Measurements from ENCODE around the gene KCNK3. TPM values are rescaled to one million over a fixed set of nuclear protein-coding genes. Genes with fewer than 3 reads are reported as not detected.

The KCNK3 gene
- total RNA-seq, 1 donor from 2014 or later: 21.7 TPM

- Mint-ChIP-seq H3K36me3 (ENCODE audit: unreplicated experiment) (no peaks in the 10 kb centered on the region), H3K27me3 (ENCODE audit: unreplicated experiment) (peaks cover 11% of the 10 kb centered on the region), H3K27ac (ENCODE audit: unreplicated experiment) (no peak overlapping the region), H3K4me1 (ENCODE audit: low read depth, unreplicated experiment) (peaks cover 24% of the 10 kb centered on the region), H3K4me3 (ENCODE audit: unreplicated experiment) (no peak overlapping the region), H3K9me3 (ENCODE audit: unreplicated experiment) (no peaks in the 10 kb centered on the region)
- DNase-seq: no peak
- no peak for TF ChIP-seq CTCF (IDR thresholded peaks at IDR 0.05; ENCODE audit: partially characterized antibody, unreplicated experiment)
Observed at GRCh38 chr2:26683583-26683982, 8.9 kb upstream of the KCNK3 start.

DNA sequence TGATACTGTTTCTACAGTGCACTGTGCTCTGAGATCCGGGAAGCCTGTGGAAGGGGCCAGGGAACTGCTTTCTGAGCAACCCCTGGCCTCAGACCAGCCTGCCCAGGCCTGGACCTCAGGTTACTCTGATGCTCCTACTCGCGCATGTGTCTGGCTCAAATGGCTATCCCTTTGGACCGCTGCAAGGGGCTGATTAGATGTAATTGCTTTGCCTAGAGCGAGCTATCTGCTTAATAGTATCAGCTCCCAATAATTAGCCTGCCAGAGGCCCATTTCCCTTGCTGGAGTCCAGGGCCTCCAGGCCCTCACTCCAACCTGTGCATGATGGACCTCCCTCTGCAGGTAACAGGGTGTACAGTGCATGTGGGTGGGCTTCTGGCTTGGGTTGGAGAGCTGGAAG is 7.2 kb upstream of the KCNK3 start:
- no peak for TF ChIP-seq CTCF (IDR thresholded peaks at IDR 0.05; ENCODE audit: partially characterized antibody, unreplicated experiment)
- no peak overlapping the region for H3K27ac Mint-ChIP-seq (ENCODE audit: unreplicated experiment)
- no peaks in the 10 kb centered on the region for H3K36me3 Mint-ChIP-seq (ENCODE audit: unreplicated experiment)
- H3K4me1 Mint-ChIP-seq (ENCODE audit: low read depth, unreplicated experiment): peaks cover 32% of the 10 kb centered on the region
- no peak overlapping the region for H3K4me3 Mint-ChIP-seq (ENCODE audit: unreplicated experiment)
- H3K27me3 Mint-ChIP-seq (ENCODE audit: unreplicated experiment): peaks cover 6% of the 10 kb centered on the region
- peaks cover 3% of the 10 kb centered on the region for H3K9me3 Mint-ChIP-seq (ENCODE audit: unreplicated experiment)
- DNase-seq: no peak

DNA sequence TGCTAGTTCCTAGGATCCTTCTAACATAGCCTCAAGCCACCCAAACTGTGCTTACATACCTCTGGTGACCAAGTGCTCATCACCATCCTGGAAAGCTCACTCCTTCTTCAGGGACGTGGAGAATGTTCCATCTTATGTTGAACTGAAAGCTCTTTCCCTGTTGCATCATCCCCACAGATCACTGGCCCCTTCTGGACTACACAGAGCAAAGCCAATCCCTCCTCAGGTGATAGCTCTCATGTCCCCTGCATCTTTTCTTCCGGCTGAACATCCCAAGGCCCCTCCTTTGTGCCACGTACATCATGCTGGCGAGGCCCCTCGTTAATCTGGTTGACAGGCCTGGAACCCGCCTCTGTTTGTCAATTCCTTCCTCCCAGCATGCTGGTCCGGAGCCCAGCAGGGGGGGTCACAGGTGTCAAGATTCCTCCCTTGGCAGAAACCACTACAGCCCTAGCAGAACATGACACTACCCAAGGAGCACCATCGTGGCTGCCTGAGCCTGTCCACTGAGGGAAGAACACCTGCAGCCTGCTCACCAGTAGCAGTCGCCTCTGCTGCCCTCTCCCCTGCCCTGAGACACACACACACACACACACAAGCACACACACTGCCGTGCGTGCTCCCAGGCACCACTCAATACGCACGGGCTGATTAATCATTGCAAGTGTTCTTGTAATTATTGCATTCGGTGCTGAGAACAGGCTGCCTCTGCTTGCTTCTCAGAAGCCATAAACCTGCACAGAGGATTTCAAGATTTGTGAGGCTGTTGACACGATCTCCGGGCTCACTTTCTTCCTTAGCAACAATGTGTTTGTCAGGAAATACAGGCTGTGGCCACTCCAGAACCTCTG is 6.3 kb upstream of the KCNK3 start:
- DNase-seq: no peak
- Mint-ChIP-seq H3K27me3 (ENCODE audit: unreplicated experiment) (peaks cover 4% of the 10 kb centered on the region), H3K9me3 (ENCODE audit: unreplicated experiment) (peaks cover 3% of the 10 kb centered on the region), H3K4me3 (ENCODE audit: unreplicated experiment) (no peak overlapping the region), H3K4me1 (ENCODE audit: low read depth, unreplicated experiment) (peaks cover 37% of the 10 kb centered on the region), H3K27ac (ENCODE audit: unreplicated experiment) (no peak overlapping the region), H3K36me3 (ENCODE audit: unreplicated experiment) (no peaks in the 10 kb centered on the region)
- no peak for TF ChIP-seq CTCF (IDR thresholded peaks at IDR 0.05; ENCODE audit: partially characterized antibody, unreplicated experiment)

DNA sequence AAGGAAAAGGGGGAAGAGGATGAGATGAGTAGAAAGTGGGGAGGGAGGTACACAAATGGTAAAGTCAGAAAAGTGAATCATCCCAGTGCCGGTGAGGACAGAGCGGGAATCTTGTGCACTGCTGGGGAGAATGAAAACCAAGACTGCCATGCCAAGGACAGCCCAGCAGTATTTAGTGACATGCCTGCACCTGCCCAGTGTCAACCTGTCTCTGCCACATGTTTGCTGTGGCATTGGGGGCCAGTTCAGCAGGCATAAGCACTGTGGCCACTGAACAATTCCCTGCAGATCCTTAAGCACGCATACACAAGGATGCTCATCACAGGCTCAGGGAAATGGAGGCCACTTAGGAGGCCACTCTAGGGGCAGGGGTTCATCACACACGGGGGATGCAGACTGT is 5.2 kb upstream of the KCNK3 start:
- Mint-ChIP-seq H3K9me3 (ENCODE audit: unreplicated experiment) (peaks cover 5% of the 10 kb centered on the region), H3K4me1 (ENCODE audit: low read depth, unreplicated experiment) (peaks cover 38% of the 10 kb centered on the region), H3K27me3 (ENCODE audit: unreplicated experiment) (peaks cover 6% of the 10 kb centered on the region), H3K36me3 (ENCODE audit: unreplicated experiment) (no peaks in the 10 kb centered on the region), H3K4me3 (ENCODE audit: unreplicated experiment) (no peak overlapping the region), H3K27ac (ENCODE audit: unreplicated experiment) (no peak overlapping the region)
- TF ChIP-seq CTCF (IDR thresholded peaks at IDR 0.05; ENCODE audit: partially characterized antibody, unreplicated experiment): no peak
- DNase-seq: no peak

GRCh38 chr2:26687801-26688200 is 4.7 kb upstream of the KCNK3 start:
- H3K27ac Mint-ChIP-seq (ENCODE audit: unreplicated experiment): no peak overlapping the region
- TF ChIP-seq CTCF (IDR thresholded peaks at IDR 0.05; ENCODE audit: partially characterized antibody, unreplicated experiment): no peak

More at GRCh38 chr2:26687801-26688200, 4.7 kb upstream of the KCNK3 start:
- peaks cover 5% of the 10 kb centered on the region for H3K9me3 Mint-ChIP-seq (ENCODE audit: unreplicated experiment)
- H3K4me3 Mint-ChIP-seq (ENCODE audit: unreplicated experiment): no peak overlapping the region
- no peaks in the 10 kb centered on the region for H3K36me3 Mint-ChIP-seq (ENCODE audit: unreplicated experiment)
- peaks cover 6% of the 10 kb centered on the region for H3K27me3 Mint-ChIP-seq (ENCODE audit: unreplicated experiment)
- peaks cover 37% of the 10 kb centered on the region for H3K4me1 Mint-ChIP-seq (ENCODE audit: low read depth, unreplicated experiment)
- no peak for DNase-seq
